Activated gamma-delta T cell (primary cell): ENCODE data around the gene NLK.
"Not testable (repeated sequence)": the region's sequence is repeated elsewhere in the genome, so short reads cannot be mapped to it uniquely, and the experiment has no call there.

Source experiments
- DNase-seq: peaks from one replicate; lab custom pipeline; 2025; lab: John Stamatoyannopoulos, UW

NLK gene

GRCh38 chr17:28194382-28194781 is 151.9 kb downstream of the NLK start:
- DNase-seq, result no peak

GRCh38 chr17:28196636-28197035 is 154.2 kb downstream of the NLK start:
- DNase-seq, result no peak

GRCh38 chr17:28199115-28199514 is 156.6 kb downstream of the NLK start:
- DNase-seq, result no peak

- no peak for DNase-seq
Measured at GRCh38 chr17:28199728-28200127, 157.3 kb downstream of the NLK start.

GRCh38 chr17:28201315-28201714 is 158.8 kb downstream of the NLK start:
- DNase-seq, result no peak

- no peak for DNase-seq
Measured at GRCh38 chr17:28204244-28204643, 161.8 kb downstream of the NLK start.

GRCh38 chr17:28204751-28205150 is 162.3 kb downstream of the NLK start:
- no peak for DNase-seq

- no peak for DNase-seq
Measured at GRCh38 chr17:28206292-28206691, 163.8 kb downstream of the NLK start.

GRCh38 chr17:28211811-28212210 is 169.3 kb downstream of the NLK start:
- no peak for DNase-seq

- not testable (repeated sequence) for DNase-seq
Measured at GRCh38 chr17:28213578-28213977, 171.1 kb downstream of the NLK start.

GRCh38 chr17:28216052-28216451 is 173.6 kb downstream of the NLK start:
- no peak for DNase-seq

- no peak for DNase-seq
Measured at GRCh38 chr17:28216528-28216927, 174.1 kb downstream of the NLK start.

GRCh38 chr17:28219771-28220170 is 177.3 kb downstream of the NLK start:
- no peak for DNase-seq

- DNase-seq, result no peak
Measured at GRCh38 chr17:28221751-28222414, 179.4 kb downstream of the NLK start.

GRCh38 chr17:28225271-28225670 is 182.8 kb downstream of the NLK start:
- DNase-seq, result no peak

GRCh38 chr17:28225867-28226266 is 183.4 kb downstream of the NLK start:
- no peak for DNase-seq

GRCh38 chr17:28226563-28227315 is 184.3 kb downstream of the NLK start:
- DNase-seq, result no peak

- DNase-seq, result no peak
Measured at GRCh38 chr17:28227316-28228108, 185.0 kb downstream of the NLK start.

GRCh38 chr17:28228109-28228840 is 185.8 kb downstream of the NLK start:
- no peak for DNase-seq

- DNase-seq, result no peak
Measured at GRCh38 chr17:28228986-28229729, 186.7 kb downstream of the NLK start.

- no peak for DNase-seq
Measured at GRCh38 chr17:28230011-28230410, 187.5 kb downstream of the NLK start.
